HG03097 (cell line): ENCODE results near the gene PCDHGC5.

Experiments
- ATAC-seq: cut with Tn5 transposase; IDR thresholded peaks from one replicate; pipeline ENCODE4 v1.9.1; 2021; ENCODE audit not compliant: unreplicated experiment, low FRiP score

The PCDHGC5 gene

DNA sequence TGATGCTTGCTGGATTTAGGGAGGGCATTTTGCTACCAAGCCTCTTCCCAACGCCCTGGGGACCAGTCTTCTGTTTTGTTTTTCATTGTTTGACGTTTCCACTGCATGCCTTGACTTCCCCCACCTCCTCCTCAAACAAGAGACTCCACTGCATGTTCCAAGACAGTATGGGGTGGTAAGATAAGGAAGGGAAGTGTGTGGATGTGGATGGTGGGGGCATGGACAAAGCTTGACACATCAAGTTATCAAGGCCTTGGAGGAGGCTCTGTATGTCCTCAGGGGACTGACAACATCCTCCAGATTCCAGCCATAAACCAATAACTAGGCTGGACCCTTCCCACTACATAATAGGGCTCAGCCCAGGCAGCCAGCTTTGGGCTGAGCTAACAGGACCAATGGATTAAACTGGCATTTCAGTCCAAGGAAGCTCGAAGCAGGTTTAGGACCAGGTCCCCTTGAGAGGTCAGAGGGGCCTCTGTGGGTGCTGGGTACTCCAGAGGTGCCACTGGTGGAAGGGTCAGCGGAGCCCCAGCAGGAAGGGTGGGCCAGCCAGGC, 23.0 kb downstream of the PCDHGC5 start:
- no peak for ATAC-seq

DNA sequence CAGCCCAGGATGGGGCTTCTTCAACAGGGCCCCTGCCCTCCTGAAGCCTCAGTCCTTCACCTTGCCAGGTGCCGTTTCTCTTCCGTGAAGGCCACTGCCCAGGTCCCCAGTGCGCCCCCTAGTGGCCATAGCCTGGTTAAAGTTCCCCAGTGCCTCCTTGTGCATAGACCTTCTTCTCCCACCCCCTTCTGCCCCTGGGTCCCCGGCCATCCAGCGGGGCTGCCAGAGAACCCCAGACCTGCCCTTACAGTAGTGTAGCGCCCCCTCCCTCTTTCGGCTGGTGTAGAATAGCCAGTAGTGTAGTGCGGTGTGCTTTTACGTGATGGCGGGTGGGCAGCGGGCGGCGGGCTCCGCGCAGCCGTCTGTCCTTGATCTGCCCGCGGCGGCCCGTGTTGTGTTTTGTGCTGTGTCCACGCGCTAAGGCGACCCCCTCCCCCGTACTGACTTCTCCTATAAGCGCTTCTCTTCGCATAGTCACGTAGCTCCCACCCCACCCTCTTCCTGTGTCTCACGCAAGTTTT, 23.6 kb downstream of the PCDHGC5 start:
- ATAC-seq = peak; percentile 27

DNA sequence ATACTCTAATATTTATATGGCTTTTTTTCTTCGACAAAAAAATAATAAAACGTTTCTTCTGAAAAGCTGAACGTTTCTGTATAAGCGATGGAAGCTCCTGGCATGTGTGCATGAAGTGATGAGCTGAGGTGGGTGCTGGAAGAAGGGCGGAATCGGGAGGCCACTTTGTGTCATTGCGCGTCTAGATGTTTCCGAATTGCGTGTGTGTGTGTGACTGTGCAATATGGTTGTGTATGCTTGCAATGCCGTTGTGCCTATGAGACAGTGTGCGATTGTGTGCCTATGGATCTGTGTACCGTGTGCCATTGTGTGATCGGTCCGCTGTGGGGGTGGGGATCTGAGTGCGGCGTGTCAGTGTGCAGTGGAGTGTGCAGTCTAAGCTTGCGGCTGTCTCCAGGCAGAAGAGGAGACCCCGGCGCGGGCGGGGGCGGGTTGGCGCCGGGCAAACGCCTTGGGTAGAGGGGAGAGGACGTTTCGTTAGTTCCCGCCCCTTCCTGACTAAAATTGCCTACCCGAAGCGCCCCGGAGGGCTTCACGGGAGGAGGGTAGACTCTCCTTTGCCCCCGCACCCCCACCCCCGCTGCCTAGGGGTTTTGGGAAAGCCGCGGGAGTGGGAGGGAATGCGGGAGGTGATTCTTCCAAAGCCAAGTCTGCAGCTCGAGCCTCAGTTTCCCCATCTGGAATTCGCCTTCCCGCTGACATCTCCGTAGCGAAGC, 24.2 kb downstream of the PCDHGC5 start:
- ATAC-seq = no peak

DNA sequence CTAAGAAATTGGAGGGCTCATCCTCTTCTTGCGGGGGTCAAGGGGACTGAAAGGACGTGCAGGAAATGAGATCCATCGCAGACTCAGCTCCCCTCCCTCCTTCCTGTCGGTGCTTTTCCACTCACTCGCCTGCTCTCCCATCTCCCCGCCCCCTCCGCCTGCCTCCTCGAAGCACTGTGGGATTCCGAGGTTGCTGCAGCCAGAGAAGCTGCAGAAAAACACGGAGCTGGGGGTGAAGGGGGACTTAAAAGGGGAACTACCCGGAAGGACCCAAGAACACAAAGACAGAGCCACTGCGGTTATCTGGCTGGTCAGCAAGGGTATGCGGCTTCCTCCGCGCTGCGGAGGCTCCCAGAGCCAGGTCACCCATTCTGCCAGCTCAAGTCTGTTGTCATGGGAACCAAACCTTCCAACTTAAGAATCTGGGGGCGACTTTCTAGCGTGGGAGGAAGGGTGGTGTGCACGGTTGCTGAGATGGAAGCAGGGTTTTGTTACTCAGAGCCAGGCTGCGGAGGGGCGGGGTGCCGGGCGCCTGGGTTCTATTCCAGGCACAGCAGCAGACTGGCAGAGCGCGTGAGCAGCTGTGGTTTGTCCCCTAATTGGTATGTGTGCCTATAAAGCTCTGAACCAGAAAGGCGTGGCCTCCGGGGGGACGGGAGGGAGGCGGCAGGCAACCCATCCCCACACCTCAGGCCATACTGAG, 24.9 kb downstream of the PCDHGC5 start:
- no peak for ATAC-seq

DNA sequence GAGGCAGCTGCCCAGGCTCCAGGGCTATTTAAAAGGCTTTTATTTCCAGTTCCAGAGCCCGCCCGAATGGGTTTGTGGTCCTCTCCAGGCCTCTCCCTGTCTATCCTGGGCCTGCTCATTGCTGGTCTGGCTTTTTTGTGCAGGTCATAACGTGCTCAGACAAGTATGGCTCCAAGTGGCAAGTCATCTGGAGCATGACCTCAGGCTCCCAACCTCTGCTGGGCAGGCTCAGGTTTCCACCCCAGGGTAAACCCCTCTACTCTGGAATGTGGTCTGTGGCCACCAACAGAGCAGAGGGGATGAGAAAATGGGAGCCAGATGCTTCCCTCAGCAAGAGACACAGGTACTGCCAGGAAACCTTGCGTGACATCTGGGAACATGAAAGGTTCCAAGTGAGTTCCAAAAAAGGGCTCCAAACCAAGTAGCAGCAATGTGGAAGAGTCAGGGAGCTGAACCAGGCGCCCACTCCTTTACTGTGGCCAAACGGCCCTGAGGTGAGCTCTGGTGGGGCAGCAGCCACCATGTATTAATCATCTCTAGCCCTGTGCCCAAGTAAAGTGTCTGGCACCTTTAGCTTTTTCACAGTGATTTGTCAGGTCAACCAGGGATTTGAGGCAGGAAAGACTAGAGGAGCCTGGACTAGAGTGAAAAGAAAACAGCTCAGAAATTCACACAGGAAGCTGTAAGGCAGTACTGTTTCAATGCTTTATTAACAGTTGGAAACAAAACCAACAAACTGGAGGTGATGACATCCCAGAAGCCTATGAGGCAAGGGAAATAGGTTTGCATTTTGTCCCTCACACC, 25.7 kb downstream of the PCDHGC5 start:
- ATAC-seq = no peak

DNA sequence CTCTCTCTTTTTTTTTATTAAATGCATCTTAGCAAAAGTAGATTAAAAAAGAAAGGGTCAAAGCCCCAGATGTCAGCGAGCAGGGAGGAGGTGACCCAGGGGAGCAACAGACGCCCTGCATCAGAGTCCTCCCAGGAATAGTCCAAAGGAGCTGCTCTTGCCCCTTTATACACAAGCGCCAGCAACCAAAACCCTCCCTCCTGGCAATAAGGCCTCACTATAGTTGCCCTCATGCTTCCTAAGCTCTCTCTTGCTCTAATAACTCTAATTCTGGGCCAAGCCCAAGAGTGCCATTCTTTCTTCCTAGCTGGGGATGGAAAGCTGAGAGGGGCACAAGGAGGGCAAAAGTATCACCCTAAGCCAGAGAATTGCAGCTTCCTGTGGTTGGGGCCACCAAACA, 26.3 kb downstream of the PCDHGC5 start:
- no peak for ATAC-seq

DNA sequence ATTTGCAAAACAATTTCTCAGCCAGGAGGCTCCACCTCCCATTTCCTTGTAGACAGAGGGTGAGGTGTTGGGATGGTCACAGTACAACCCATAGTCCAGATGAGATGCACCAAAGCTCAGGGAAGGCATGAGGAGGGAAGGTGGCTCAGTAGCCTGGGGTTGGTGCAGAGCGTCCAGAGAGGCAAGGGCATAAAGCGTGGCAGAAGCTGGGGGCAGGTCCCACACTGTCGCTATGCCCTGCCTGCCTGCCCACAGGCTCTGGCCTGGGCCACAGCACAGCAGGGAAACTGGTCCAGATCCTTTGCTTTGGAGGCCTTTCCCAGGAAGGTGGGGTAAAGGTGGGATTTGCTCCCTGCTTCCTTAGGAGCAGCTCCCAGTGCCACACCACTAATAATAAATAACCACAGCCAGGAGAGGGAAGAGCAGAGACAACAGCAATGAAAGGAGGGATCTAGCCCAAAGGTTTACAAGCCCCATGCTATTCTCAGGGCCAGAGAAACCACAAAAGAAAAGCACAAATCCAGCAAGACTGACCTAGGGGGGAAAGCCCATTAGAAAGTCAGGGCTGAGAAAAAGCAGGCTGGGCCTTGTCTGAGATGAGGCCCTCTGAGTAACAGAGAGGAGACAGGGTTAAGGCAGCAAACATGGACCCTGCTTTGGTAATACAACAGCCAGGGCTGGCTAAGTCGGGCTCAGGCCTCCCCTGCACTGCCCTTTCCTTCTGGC, 27.2 kb downstream of the PCDHGC5 start:
- ATAC-seq = no peak

DNA sequence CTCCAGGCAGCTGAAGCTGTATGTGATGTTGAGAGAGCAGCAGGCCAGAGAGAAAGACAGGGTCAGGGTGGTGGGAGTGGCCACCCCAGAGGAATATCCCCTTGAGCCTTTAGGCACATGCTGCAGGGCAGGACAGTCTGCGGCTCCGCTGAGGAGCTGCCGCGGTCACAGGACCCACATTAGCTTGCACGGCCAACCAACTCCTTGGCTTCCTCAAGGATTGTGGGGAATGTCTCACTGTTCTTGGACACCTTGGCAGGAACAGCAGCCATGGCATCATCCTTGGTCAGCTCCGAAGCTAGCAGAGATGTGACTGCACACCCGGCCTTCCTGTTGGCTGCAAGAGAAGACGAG, 27.8 kb downstream of the PCDHGC5 start:
- no peak for ATAC-seq

DNA sequence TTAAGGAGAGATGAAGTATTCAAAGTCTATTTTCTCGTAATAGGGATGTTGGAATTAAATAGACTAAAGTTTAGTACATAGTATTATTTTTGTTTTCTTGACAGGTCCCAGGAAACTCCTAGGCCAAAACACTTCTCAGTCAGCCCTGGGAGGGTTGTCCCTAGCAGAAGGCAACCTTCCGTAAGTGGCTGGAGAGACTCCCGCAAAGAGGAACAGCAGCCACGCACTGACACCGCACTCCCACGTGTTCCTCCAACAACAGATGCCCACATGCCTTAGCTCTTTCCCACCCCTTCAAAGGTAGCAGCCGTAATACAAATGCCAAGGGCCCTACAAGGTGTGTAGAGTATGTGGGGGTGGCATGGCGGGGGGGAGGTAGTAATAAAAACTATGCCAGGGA, 28.4 kb downstream of the PCDHGC5 start:
- ATAC-seq = no peak

DNA sequence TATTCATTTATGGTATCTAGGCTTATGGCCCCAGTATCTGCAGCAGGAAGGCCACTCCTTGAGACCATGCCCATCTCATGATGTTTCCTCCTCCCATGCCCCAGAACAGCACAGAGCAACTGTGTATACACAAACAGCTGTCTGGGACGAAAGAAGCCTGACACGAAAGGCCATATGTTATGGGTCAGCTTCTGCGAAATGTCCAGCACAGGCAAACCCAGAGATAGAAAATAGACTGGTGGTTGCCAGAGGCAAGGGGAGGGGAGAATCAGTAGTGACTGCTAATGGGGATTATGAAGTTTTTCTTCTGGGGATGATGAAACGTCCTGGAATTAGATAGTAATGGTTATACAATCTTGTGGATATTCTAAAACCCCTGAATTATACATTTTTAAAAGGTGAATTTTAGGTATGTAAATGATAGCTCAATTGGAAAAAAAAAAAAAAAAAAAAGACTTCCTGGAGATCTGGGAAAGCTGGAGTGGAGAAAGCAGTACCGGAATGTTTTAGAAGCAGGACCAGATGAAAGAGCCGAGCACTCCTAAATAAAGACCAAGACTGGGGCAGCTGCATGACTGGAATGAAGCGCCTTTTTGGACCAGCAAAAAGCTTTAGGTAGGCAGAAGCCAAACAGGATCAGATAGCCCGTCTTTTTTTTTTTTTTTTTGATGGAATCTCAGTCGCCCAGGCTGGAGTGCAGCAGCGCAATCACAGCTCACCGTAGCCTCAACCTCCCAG, 29.2 kb downstream of the PCDHGC5 start:
- no peak for ATAC-seq

DNA sequence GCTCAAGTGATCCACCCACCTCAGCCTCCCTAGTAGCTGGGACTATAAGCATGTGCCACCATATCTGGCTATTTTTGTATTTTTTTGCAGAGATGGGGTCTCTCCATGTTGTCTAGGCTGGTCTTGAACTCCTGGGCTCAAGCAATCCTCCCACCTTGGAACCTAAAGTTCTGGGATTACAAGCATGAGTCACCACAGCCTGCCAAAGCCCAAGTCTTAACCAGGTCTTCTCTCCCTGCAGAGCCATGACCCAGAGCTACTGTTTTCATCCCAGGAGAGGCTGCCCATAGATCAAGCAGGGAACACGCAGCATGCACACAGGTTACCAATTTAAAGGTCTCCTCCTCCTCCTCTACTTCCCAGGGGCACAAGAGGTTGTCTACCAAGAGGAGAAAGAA, 29.7 kb downstream of the PCDHGC5 start:
- ATAC-seq = no peak

DNA sequence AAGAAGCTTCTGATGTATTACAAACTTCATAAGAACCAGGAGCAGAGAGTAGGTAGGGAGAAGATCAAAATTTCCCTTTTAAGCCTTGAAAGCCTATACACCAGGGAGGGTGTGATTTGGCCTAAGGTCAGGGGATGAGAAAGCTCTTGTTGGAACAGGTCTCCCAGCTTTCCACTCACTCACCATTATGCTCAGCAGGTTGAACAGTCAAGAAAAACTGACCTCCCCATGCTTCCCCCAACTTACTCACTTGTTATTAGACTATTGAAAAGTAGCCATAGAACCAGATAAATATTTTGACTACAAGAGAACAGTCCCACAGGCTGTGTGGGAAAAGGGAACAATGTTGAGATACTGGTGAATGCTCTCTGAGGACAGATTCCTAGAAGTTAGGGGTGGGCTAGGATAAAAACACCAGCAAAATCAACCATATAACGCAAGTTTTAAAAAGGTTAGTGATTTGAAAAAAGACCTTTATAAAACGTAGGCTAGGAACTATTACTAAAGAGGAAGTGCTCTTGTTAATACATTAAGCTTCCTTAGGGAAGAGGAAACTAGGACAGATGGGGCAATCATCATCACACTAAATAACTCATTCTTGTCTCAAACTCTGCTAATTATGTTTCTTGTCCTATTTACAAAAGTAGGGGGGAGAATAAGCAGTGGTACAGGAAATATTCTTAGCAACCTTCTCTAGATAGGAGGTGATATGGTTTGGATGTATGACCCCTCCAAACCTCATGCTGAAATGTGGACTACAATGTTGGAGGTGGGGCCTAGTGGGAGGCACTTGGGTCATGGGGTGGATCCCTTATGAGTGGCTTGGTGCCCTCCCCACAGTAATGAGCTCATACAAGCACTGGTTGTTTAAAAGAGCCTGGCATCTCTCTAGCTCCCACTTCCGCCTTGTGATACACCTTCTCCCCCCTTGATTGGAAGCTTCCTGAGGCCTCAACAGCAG, 31.0 kb downstream of the PCDHGC5 start:
- no peak for ATAC-seq

DNA sequence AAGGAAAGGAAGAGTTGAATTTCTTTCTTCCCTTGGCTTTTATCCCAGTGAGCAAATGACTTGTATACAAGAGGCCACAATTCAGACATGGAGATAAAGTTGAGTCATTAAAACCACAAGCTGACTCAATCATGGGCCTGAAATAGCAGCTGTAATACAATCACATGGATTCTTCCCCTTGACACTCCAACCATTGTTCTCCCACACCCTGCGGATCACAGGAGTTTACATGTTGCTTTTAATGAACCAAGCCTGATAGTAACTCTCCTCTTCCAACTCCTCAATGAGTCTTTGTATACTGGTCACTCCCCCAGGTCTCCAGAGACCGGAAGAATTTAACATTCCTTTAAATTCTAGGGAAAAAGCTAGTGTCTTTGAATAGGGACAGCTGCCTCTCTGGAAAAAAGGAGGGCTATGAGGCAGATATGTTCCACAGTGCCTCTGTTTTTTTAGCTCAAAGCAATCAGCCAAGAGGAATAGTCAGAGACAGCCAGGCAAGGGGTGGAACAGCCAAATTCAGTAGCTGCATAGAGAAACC, 32.4 kb downstream of the PCDHGC5 start:
- ATAC-seq = no peak

DNA sequence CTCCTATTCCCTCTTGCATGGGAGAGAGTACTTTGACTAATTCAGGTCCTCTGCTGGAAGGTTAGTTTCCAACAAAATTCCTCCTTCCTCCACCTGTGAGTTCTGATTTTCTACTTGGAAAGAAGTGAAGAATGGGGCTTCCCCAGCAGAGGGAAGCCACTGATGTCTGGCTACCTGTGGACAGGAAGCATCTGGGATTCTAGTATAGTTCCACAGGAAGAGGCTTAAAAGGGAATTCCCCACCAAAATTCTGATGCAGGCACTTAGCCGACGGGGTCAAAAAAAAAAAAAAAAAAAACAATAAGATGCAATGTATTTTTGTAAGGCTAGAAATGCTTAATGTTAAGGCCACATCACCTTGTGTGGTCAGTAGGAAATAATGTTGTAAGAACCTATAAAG, 33.4 kb downstream of the PCDHGC5 start:
- ATAC-seq = no peak

DNA sequence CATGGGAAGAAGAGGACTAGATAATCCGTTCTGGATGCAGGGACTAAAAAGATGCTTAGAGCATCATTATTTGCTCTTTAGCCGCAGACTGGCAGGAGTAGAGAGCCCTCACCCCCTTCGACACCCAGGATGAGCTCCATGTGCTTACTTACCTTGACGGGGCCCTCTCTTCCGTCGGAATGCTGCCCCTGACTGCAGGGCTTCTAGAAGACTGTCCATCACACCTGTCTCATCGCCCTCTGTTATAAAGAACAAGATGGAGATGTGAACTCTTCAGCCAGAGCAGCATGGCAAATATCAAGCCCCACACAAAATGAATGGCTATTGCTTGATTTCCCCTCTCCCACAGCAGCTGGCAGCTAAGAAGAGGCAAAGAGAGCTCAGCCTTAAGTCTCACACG, 35.1 kb downstream of the PCDHGC5 start:
- no peak for ATAC-seq

DNA sequence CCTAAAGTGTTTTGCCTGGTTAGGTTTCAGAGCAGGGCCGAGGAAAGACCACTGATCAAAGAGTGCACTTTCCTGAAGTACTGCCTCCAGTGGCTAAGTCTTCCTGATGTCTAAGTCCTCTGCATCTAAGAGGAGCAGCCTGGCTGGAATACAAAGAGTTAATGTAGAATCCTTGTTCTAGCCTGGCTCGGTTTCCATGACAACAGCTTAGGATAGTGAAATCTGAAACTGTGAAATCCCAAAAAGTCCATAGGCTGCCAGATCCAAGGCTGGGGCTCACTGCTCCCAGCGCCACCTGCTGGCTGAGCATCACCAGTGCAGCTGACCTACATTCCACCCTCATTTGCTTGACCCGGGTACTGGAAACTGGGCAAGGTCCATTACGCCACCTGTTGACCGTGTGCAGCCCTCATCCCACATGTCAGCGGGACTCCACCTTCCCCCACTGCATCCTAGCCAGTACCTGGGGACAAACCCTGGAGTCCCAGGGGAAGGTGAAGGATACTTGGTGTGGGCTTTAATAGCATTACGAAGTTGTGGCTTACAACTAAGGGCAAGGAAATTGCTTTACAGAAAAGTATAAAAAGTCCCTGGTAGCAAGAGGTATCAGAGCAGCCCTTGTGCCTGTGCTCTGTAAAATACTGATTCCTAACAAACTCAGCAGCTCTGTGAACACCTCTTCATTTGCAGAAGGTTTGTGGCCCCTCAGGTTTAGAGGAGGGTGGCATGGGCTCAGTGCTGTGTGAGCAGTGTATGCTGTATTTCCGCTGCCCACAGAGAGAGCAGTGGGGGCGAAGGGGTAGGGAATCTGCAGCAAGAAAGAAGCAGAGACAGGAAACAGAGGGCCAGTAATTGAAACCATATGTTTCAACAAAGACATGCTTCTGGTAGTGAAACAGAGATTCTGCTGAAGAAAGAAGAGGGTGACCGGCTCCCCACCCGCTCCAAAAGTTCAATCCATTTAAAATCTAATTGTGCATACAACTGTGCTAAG, 36.0 kb downstream of the PCDHGC5 start:
- peak; percentile 67 for ATAC-seq

DNA sequence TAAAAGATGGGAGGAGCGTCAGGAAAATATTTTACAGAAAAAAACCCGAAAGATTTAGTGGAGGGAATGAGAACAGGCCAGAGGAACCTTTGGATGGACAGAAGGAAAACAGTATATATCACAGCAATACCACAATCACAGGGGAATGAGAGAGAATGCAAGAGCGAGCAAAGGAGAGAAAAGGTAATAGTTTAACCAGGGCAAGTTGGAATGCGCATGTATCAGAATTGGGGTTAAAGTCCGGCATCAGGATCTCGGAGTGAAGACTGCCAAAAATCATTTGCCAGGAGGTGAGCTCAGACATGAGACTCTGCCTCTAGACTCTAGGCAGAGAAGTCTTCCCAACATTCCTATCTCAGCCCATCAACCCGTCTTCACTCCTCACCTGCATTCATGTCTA, 36.8 kb downstream of the PCDHGC5 start:
- ATAC-seq = no peak
